Liver (tissue), 2 donors: ENCODE results near the gene HNRNPL.
"Not testable (repeated sequence)": the region's sequence is repeated elsewhere in the genome, so short reads cannot be mapped to it uniquely, and the experiment has no call there.

Source experiments
- CTCF ChIP-seq: fragments of 150-350 bp; IDR thresholded peaks from 2 replicates; pipeline ENCODE4 v1.5.1; 2017; ENCODE audit warnings: improper control_type of control experiment, low read depth, low read length; ENCODE audit not compliant: missing input control
- MAX ChIP-seq: IDR thresholded peaks from 2 replicates; pipeline ENCODE4 v1.6.1; 2016; ENCODE audit warnings: antibody characterized with exemption
- REST ChIP-seq: IDR thresholded peaks from 2 replicates; pipeline ENCODE4 v1.6.1; 2016; ENCODE audit warnings: antibody characterized with exemption, mild to moderate bottlenecking
- YY1 ChIP-seq: IDR thresholded peaks from 2 replicates; pipeline ENCODE4 v1.6.1; 2016; ENCODE audit warnings: antibody characterized with exemption, mild to moderate bottlenecking
- donor health status: healthy.

- not testable (repeated sequence) for TF ChIP-seq CTCF, MAX, YY1, REST
Measured at GRCh38 chr19:38855751-38856150, 6.0 kb upstream of the HNRNPL start.
